IMR-90 (cell line): ENCODE data around the gene DOK3. TPM values are rescaled to one million over a fixed set of nuclear protein-coding genes. Genes with fewer than 3 reads are reported as not detected.
"Not testable (repeated sequence)": the region's sequence is repeated elsewhere in the genome, so short reads cannot be mapped to it uniquely, and the experiment has no call there.

ENCODE experiments used
- ATAC-seq: fragments of 200-7000 bp; cut with Tn5 transposase; 2 replicates; pipeline ENCODE4 v1.9.1; 2020; ENCODE audit warnings: low read depth, mild to moderate bottlenecking, moderate library complexity
- BruUV-seq: library from RNA; stranded (reverse); fragments of 400-500 nt; replicated peaks from 2 replicates; lab custom pipeline; 2021; lab: Mats Ljungman, UMichigan
- CTCF ChIA-PET: fragments of 300-600 bp; formaldehyde crosslinking; extraction: SDS; loops from one replicate; lab custom pipeline; 2021; ENCODE audit warnings: antibody characterized with exemption; lab: Yijun Ruan, JAX
- POLR2A ChIA-PET: fragments of 300-600 bp; sonication (Branson Sonifier 250); formaldehyde crosslinking; loops from one replicate; lab custom pipeline; 2022; ENCODE audit warnings: antibody characterized with exemption; ENCODE audit not compliant: unreplicated experiment; lab: Charles Lee
- DNase-seq: peaks from one replicate; pipeline ENCODE4 v3.0.0; 2013
- H2AFZ ChIP-seq: replicated peaks from 2 replicates; pipeline ENCODE3; 2013; ENCODE audit warnings: low read length, mild to moderate bottlenecking; ENCODE audit not compliant: poor library complexity
- H2AK5ac ChIP-seq: 2 replicates; pipeline ENCODE4 v1.6.1; 2013; ENCODE audit warnings: low read depth, low read length, inconsistent platforms
- H2AK9ac ChIP-seq: replicated peaks from 2 replicates; pipeline ENCODE3; 2013; ENCODE audit warnings: mild to moderate bottlenecking, low read depth, low read length, moderate library complexity; ENCODE audit not compliant: poor library complexity
- H2BK120ac ChIP-seq: 2 replicates; pipeline ENCODE4 v1.6.1; 2013; ENCODE audit warnings: low read depth, low read length, inconsistent platforms
- H2BK15ac ChIP-seq: 3 replicates; pipeline ENCODE4 v1.6.1; 2013; ENCODE audit warnings: low read depth, low read length, inconsistent platforms
- H2BK20ac ChIP-seq: 2 replicates; pipeline ENCODE4 v1.6.1; 2013; ENCODE audit warnings: low read depth, mild to moderate bottlenecking, inconsistent platforms, low read length, moderate library complexity
- H2BK5ac ChIP-seq: 2 replicates; pipeline ENCODE4 v1.6.1; 2013; ENCODE audit warnings: mild to moderate bottlenecking, low read depth, low read length, inconsistent platforms; ENCODE audit not compliant: poor library complexity, severe bottlenecking
- H3K14ac ChIP-seq: replicated peaks from 2 replicates; pipeline ENCODE4 v1.6.1; 2013; ENCODE audit warnings: low read depth, low read length, inconsistent platforms
- H3K18ac ChIP-seq: 2 replicates; pipeline ENCODE4 v1.6.1; 2013; ENCODE audit warnings: low read depth, low read length, control low read depth
- H3K23ac ChIP-seq: 2 replicates; pipeline ENCODE4 v1.6.1; 2013; ENCODE audit warnings: low read depth, low read length, inconsistent platforms
- H3K27ac ChIP-seq: 2 replicates; pipeline ENCODE4 v1.5.1; 2013; ENCODE audit warnings: mild to moderate bottlenecking, control low read depth, low read length; ENCODE audit not compliant: insufficient read depth
- H3K27me3 ChIP-seq: 2 replicates; pipeline ENCODE4 v1.6.1; 2013; ENCODE audit warnings: low read length; ENCODE audit not compliant: control insufficient read depth, insufficient read depth
- H3K36me3 ChIP-seq: 2 replicates; pipeline ENCODE4 v1.6.1; 2013; ENCODE audit warnings: low read length, mixed read lengths; ENCODE audit not compliant: control insufficient read depth, insufficient read depth
- H3K4ac ChIP-seq: 2 replicates; pipeline ENCODE4 v1.6.1; 2013; ENCODE audit warnings: low read depth, low read length, inconsistent platforms
- H3K4me1 ChIP-seq: 2 replicates; pipeline ENCODE4 v1.6.1; 2013; ENCODE audit warnings: low read length, mixed read lengths; ENCODE audit not compliant: control insufficient read depth, insufficient read depth
- H3K4me2 ChIP-seq: 2 replicates; pipeline ENCODE4 v1.6.1; 2013; ENCODE audit warnings: low read depth, mild to moderate bottlenecking, control low read depth, low read length, moderate library complexity
- H3K4me3 ChIP-seq: 2 replicates; pipeline ENCODE4 v1.5.1; 2013; ENCODE audit warnings: low read depth, mild to moderate bottlenecking, control low read depth, low read length, moderate library complexity; ENCODE audit not compliant: insufficient read depth
- H3K56ac ChIP-seq: 2 replicates; pipeline ENCODE4 v1.6.1; 2013; ENCODE audit warnings: low read length, inconsistent platforms; ENCODE audit not compliant: insufficient read depth; ENCODE audit errors: extremely low read depth
- H3K79me1 ChIP-seq, 2 experiments: 2 replicates each; pipeline ENCODE4 v1.6.1; 2013; ENCODE audit warnings: low read length in 2 of 2, inconsistent platforms in 1 of 2, low read depth in 1 of 2
- H3K9ac ChIP-seq: 2 replicates; pipeline ENCODE4 v1.6.1; 2013; ENCODE audit warnings: low read depth, low read length, control low read depth
- H3K9me1 ChIP-seq: 2 replicates; pipeline ENCODE4 v1.6.1; 2013; ENCODE audit warnings: low read length, inconsistent platforms; ENCODE audit not compliant: insufficient read depth
- H3K9me3 ChIP-seq: 2 replicates; pipeline ENCODE4 v1.6.1; 2013; ENCODE audit warnings: low read length; ENCODE audit not compliant: control insufficient read depth, insufficient read depth
- H4K20me1 ChIP-seq: 2 replicates; pipeline ENCODE4 v1.6.1; 2013; ENCODE audit warnings: low read length, inconsistent platforms; ENCODE audit not compliant: insufficient read depth
- H4K5ac ChIP-seq: 2 replicates; pipeline ENCODE4 v1.6.1; 2013; ENCODE audit warnings: mild to moderate bottlenecking, low read depth, low read length, control low read depth
- H4K8ac ChIP-seq, 2 experiments: 2 replicates each; pipeline ENCODE4 v1.6.1; 2013; ENCODE audit warnings: low read depth in 2 of 2, low read length in 2 of 2, control low read depth in 1 of 2, inconsistent platforms in 1 of 2
- H4K91ac ChIP-seq: 2 replicates; pipeline ENCODE4 v1.6.1; 2013; ENCODE audit warnings: low read depth, low read length, inconsistent platforms; ENCODE audit not compliant: insufficient read depth
- WGBS, 2 experiments: methylation state at CpG; one replicate each; pipeline versions ENCODE4 v1.1.5 to v1.1.7; 2013; ENCODE audit warnings: missing lambda C conversion rate in 2 of 2; ENCODE audit not compliant: insufficient read length in 1 of 2; ENCODE audit errors: extremely low coverage in 2 of 2; 5-methylcytosine and 5-hydroxymethylcytosine counted together
- dilution Hi-C: fragments of 300-500 bp; cut with HindIII; formaldehyde crosslinking; loops from one replicate; pipeline ENCODE4 v1.14.3; 2018; ENCODE audit warnings: low sequenced_read_pairs; ENCODE audit not compliant: unreplicated experiment
- in situ Hi-C: fragments of 300-500 bp; cut with MboI; formaldehyde crosslinking; loops from 3 replicates; pipeline ENCODE4 v1.14.3; 2019; ENCODE audit warnings: low sequenced_read_pairs, inconsistent platforms, mixed read lengths
- intact Hi-C: fragments of 100-400 bp; cut with micrococcal nuclease; formaldehyde crosslinking; loops from 2 replicates; pipeline ENCODE4 v1.10.0; 2022
- polyA plus RNA-seq, 3 experiments: library from polyadenylated mRNA; depleted of rRNA; stranded (reverse); fragments of >200 nt; gene quantifications; 2 replicates each; pipeline ENCODE4 v1.2.3, GENCODE V29; 2012; ENCODE audit warnings: low replicate concordance in 1 of 3
- total RNA-seq: library from RNA; depleted of rRNA; stranded (reverse); fragments of >200 nt; gene quantifications from 2 replicates; pipeline ENCODE4 v1.2.3, GENCODE V29; 2012

The DOK3 gene
- total and polyA plus RNA-seq, 2 of the 4 experiments (the other 2 are of a cell fraction): 0.54 to 3.9 TPM

DNA sequence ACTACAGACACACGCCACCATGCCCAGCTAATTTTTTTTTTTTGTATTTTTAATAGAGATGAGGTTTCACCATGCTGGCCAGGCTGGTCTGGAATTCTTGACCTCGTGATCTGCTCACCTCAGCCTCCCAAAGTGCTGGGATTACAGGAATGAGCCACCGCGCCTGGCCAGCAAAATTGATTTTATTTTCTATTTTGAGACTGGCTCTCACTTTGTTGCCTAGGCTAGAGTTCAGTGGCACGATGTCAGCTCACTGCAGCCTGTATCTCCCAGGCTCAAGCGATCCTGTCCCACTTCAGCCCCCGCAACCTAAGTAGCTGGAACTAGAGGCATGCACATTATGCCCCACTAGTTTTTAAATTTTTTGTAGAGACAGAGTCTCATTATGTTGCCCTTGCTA lies 24.8 kb upstream of the DOK3 start:
- ATAC-seq, H3K4me2 ChIP-seq, in situ Hi-C loops, H3K4me3 ChIP-seq, H2BK20ac ChIP-seq, H2BK120ac ChIP-seq, H3K9me3 ChIP-seq, H2AFZ ChIP-seq, H2BK15ac ChIP-seq, dilution Hi-C loops, H3K14ac ChIP-seq, H3K23ac ChIP-seq, POLR2A ChIA-PET, H3K27ac ChIP-seq, H3K27me3 ChIP-seq, BruUV-seq, H3K56ac ChIP-seq, DNase-seq, H3K9ac ChIP-seq, H4K8ac ChIP-seq, intact Hi-C loops, H4K5ac ChIP-seq, H2AK9ac ChIP-seq, H2BK5ac ChIP-seq, H3K18ac ChIP-seq, H2AK5ac ChIP-seq, H4K91ac ChIP-seq, H3K4ac ChIP-seq: not testable (repeated sequence)
- Histone ChIP-seq H4K20me1 (peaks cover 32% of the 10 kb centered on the region), H3K36me3 (peaks cover 75% of the 10 kb centered on the region), H3K79me1 (peaks cover 50 to 78% of the 10 kb centered on the region in 2 experiments), H3K9me1 (peaks cover 23% of the 10 kb centered on the region), H3K4me1 (peaks cover 24% of the 10 kb centered on the region)
- CTCF ChIA-PET: interaction anchor here (0.6 kb wide), 1 partner anchor 13 kb away, joined by 3 read pairs; no protein-coding TSS in a partner anchor
- WGBS, 2 experiments: no CpG with 5 or more reads among the region's 7 CpGs
